HTERT RPE-1 (cell line): ENCODE results near the gene SPTSSA.

ENCODE experiments used
- in situ Hi-C: fragments of 300-500 bp; cut with MboI; formaldehyde crosslinking; loops from 4 replicates; pipeline ENCODE4 v1.14.3; 2020; ENCODE audit warnings: low sequenced_read_pairs

Gene SPTSSA

GRCh38 chr14:34472706-34473279 lies 10.8 kb upstream of the SPTSSA start:
- in situ Hi-C loops = no loop called here

DNA sequence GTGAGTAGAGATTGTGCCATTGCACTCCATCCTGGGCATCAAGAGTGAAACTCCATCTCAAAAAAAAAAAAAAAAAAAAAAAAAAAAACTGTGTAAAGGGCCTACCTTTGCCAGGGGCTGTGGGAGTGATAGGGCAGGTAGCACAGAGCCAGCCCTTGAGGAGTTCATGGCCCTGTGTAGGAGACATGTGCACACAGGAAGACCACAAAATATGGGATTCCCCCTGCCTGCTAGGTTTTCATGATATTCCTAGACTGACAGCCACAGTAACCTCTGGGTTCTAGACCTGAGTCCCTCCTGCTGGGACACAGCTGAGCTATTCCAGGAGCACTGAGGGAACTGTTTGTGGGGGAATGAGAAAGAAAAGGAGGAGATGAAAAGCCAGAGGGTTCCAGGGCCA lies 8.3 kb upstream of the SPTSSA start:
- in situ Hi-C loops = no loop called here

GRCh38 chr14:34466691-34467090 lies 4.7 kb upstream of the SPTSSA start:
- in situ Hi-C loops = no loop called here

GRCh38 chr14:34465069-34465859 lies 3.2 kb upstream of the SPTSSA start:
- in situ Hi-C loops = no loop called here

- in situ Hi-C loops = no loop called here
Observed at GRCh38 chr14:34463598-34463961, 1.5 kb upstream of the SPTSSA start.

DNA sequence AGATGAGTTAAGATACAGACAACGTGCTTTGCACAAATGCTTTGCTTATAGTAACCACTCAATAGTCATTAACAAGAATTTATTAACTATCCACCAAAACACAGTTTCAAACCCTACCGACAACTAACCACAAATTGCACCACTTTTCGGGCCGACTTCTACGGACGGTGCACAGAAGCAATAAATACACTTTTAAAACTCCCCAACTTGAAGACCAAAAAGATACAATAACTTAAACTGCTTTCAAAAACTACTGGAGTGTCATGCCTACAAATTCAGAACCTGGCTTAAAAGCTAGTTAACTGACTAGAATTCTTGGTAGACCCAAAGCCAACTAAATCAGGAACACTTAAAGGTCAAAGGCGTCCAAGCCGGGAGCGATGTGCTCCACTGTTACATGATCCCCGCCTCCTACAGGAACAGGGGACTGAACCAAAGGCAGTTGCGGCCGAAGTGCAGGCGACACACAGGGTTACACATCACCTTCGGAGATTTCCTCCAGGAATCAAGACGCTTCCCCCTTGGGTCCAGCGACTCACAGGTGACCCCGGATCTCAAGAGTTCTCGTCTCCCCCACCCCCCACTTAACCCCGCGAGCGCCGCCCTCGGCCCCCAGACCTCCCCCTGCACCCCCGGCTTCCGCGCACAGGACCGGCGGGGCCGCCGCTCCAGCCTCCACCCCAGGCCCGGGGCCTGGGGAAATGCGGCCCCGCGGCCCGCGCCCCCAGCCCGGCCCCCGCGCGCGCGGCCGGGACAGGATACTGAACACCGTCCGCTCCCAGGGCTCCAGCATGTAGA lies 507 bp downstream of the SPTSSA start:
- in situ Hi-C loops = no loop called here

- in situ Hi-C loops = no loop called here
Observed at GRCh38 chr14:34460841-34461240, 1.2 kb downstream of the SPTSSA start.

DNA sequence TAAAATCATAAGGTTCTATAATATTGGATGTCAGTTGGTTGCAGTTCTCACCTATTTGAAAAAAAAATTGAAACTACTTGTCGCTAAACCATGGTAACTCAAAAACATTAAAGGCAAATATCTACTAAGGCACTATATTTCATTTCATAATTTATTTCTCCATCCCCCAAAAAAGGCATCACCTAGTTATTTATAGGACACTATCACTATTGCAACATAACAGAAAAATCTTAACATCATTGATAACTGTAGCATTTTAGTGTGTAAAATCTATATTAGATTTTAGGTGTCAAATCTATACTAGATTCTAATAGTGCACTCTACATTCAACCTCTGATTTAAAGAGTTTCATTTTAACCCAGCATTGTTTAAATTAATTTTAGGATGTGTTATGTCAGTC lies 1.7 kb downstream of the SPTSSA start:
- in situ Hi-C loops = no loop called here

GRCh38 chr14:34457186-34457585 lies 4.9 kb downstream of the SPTSSA start:
- in situ Hi-C loops = no loop called here

DNA sequence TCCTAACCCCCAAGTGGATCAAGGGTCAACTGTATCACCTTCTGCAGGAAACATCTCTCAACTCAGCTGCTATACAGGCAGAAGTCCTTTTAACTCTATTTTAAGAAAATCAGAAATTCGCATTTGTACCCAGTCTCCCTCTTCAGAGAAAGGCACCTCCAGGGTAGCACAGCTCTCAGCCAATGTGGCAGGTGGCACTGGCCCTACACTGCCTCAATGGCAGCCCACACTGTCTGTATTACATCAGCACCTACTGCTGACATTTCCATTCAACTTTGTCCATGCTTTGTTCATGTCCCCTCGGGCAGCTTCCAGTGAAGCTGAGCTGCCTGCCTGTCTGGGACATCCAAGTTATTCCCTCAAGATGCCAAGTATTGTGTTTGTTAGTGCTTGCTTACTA lies 8.8 kb downstream of the SPTSSA start:
- in situ Hi-C loops = no loop called here

GRCh38 chr14:34452258-34452822 lies 9.7 kb downstream of the SPTSSA start:
- in situ Hi-C loops = no loop called here

DNA sequence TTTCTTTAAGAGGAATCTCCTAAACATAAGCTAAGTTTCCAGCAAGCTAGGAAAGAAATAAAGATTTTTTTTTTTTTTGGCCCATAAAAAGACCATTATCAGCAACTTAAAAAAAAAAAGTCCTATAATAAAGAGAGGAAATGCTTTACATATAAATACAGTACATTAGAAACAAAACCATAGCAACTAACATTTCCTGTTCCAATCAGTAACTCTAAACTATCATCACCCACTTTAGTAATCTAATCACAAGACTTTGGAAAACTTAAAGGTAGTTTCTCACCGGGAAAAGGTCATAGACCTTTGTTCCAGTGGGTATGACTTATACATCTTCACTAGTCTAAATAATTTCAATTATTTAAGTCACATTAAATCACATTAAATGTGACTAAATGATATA lies 11.1 kb downstream of the SPTSSA start:
- in situ Hi-C loops = no loop called here

GRCh38 chr14:34450542-34450915 lies 11.5 kb downstream of the SPTSSA start:
- in situ Hi-C loops = no loop called here

- in situ Hi-C loops = no loop called here
Observed at GRCh38 chr14:34449819-34450541, 12.1 kb downstream of the SPTSSA start.

DNA sequence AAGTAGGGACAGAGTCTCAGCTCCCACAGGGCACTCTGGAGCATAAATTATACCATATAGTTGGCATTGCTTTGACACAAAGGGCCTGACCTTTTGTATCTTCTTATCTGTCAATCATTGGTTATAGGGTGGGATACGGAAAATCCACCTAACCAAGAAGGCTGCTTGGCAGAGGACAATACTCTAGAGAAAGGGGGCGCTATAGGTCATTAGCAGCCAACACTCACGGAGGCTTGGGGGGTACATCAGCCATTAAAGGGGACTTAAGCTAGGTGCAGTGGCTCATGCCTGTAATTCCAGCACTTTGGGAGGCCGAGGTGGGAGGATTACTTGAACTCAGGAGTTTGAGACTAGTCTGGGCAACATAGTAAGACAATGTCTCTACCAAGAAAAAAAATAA lies 22.9 kb downstream of the SPTSSA start:
- in situ Hi-C loops = no loop called here

DNA sequence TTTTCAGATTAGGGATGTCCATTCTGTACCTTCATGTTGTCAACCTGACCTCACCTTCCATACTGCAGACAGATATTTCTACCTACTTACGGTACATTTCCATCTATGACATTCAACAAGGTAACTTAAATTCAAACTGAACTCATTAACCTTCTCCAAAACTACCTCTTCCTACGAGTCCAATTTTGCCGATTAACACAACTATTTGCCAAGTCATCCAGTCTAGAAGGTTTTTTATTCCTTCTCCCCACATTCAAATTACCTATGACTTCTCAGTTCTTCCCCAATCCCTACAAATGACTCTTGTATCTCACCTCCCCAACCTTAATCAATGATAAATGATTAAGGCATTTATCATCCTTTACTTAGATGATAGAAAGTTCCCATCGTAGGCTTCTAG lies 23.6 kb downstream of the SPTSSA start:
- in situ Hi-C loops = no loop called here

DNA sequence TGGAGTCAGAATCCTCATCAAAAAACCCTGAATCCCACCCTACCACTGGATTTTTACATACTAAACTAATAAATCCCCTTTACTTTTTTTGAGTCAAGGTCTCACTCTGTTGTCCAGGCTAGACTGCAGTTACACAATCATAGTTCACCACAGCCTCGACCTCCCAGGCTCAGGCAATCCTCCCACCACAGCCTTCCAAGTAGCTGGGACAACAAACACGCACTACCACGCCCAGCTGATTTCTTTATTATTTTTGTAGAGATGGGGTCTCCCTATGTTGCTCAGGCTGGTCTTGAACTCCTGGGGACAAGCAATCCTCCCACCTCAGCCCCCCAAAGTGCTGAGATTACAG lies 24.3 kb downstream of the SPTSSA start:
- in situ Hi-C loops = no loop called here

- in situ Hi-C loops = no loop called here
Observed at GRCh38 chr14:34436960-34437728, 24.9 kb downstream of the SPTSSA start.

- in situ Hi-C loops = no loop called here
Observed at GRCh38 chr14:34436118-34436905, 25.7 kb downstream of the SPTSSA start.

GRCh38 chr14:34433957-34434356 lies 28.1 kb downstream of the SPTSSA start:
- in situ Hi-C loops = no loop called here
